ENCODE results near the gene PEPD. TPM values are rescaled to one million over a fixed set of nuclear protein-coding genes. Genes with fewer than 3 reads are reported as not detected.
A peak's percentile ranks its signal among the peaks of the same experiment; 100 is the strongest.
"Not testable (repeated sequence)": the region's sequence is repeated elsewhere in the genome, so short reads cannot be mapped to it uniquely, and the experiment has no call there.

Gene PEPD
- total RNA-seq, 1 donor from 2014 or later = 39.2 TPM

DNA sequence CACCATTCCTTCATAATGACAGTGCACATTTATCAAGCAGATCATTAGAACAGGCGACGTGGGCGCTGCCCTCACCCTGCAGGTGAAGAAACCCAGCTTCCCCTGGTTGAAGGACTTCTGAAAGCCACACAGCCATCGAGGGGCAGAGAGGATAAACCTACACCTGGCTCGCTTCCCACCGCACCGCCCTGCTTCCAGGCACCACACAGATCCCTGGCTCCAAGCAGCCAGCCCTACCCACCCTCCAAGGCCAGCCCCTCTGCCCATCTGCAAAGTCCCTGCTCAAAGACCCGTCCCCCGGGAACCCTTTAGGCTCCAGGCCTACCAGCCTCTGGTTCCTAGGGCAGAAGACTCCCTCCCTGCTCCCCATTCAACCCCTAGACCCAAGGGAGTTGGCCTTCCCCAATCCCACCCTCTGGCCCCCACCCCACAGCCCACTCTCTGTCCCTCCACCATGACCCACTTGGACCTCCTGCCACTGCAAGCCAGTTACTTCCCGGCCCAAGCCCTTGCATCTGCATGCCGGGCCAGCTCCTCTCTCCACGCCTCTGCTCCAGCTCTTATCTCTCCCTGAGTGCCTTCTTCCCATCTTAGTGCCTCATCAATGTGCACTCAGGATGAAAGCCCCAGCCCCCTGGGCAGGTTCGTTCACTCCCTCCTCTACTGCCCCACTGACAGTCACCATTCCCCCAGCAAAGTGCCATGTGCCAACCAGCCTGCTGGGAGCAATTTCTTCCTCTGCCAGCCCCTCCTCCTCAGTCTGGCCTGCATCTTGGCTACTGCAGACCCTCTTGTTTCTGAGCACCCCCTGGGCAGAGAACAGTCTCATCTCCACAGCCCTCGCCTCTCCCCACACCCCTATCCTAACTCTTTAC lies 28.0 kb downstream of the PEPD start:
- H3K27me3 Mint-ChIP-seq = no peaks in the 10 kb centered on the region
- peak overlapping the region; percentile 52 for H3K27ac Mint-ChIP-seq
- DNase-seq (ENCODE audit: low spot score, unreplicated experiment) = no peak
- peaks cover 2% of the 10 kb centered on the region for H3K4me1 Mint-ChIP-seq (ENCODE audit: low read depth)
- H3K36me3 Mint-ChIP-seq (ENCODE audit: insufficient read depth) = peaks cover 3% of the 10 kb centered on the region
- no peaks in the 10 kb centered on the region for H3K9me3 Mint-ChIP-seq (ENCODE audit: low read depth)
- TF ChIP-seq, protein P1, sequence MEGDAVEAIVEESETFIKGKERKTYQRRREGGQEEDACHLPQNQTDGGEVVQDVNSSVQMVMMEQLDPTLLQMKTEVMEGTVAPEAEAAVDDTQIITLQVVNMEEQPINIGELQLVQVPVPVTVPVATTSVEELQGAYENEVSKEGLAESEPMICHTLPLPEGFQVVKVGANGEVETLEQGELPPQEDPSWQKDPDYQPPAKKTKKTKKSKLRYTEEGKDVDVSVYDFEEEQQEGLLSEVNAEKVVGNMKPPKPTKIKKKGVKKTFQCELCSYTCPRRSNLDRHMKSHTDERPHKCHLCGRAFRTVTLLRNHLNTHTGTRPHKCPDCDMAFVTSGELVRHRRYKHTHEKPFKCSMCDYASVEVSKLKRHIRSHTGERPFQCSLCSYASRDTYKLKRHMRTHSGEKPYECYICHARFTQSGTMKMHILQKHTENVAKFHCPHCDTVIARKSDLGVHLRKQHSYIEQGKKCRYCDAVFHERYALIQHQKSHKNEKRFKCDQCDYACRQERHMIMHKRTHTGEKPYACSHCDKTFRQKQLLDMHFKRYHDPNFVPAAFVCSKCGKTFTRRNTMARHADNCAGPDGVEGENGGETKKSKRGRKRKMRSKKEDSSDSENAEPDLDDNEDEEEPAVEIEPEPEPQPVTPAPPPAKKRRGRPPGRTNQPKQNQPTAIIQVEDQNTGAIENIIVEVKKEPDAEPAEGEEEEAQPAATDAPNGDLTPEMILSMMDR (IDR thresholded peaks at IDR 0.05; ENCODE audit: unreplicated experiment) = no peak
- no peak overlapping the region for H3K4me3 Mint-ChIP-seq (ENCODE audit: low read depth)

DNA sequence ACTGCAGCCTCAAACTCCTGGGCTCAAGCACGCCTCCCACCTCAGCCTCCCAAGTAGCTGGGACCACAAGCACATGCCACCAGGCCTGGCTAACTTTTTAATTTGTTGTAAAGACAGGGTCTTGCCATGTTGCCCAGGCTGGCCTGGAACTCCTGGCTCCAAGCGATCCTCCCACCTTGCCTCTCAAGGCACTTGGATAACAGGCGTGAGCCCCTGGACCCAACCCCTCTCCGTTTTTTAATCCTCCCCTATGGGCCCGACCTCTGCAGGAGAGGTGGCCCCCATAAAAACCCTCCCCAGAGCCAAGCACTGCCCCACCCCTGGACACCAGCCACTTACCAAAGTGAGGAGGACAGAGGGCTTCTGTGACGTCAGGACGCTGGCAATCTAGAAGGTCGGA lies 28.6 kb downstream of the PEPD start:
- TF ChIP-seq, protein P1 (IDR thresholded peaks at IDR 0.05; ENCODE audit: unreplicated experiment) = no peak
- no peak for DNase-seq (ENCODE audit: low spot score, unreplicated experiment)
- no peak overlapping the region for H3K4me3 Mint-ChIP-seq (ENCODE audit: low read depth)
- peaks cover 3% of the 10 kb centered on the region for H3K36me3 Mint-ChIP-seq (ENCODE audit: insufficient read depth)
- no peak overlapping the region for H3K27ac Mint-ChIP-seq
- no peaks in the 10 kb centered on the region for H3K27me3 Mint-ChIP-seq
- no peaks in the 10 kb centered on the region for H3K9me3 Mint-ChIP-seq (ENCODE audit: low read depth)
- peaks cover 2% of the 10 kb centered on the region for H3K4me1 Mint-ChIP-seq (ENCODE audit: low read depth)

GRCh38 chr19:33492090-33492489 lies 29.5 kb downstream of the PEPD start:
- no peak overlapping the region for H3K4me3 Mint-ChIP-seq (ENCODE audit: low read depth)
- H3K27ac Mint-ChIP-seq = no peak overlapping the region
- H3K4me1 Mint-ChIP-seq (ENCODE audit: low read depth) = peaks cover 2% of the 10 kb centered on the region
- H3K36me3 Mint-ChIP-seq (ENCODE audit: insufficient read depth) = peaks cover 3% of the 10 kb centered on the region
- TF ChIP-seq, protein P1 (IDR thresholded peaks at IDR 0.05; ENCODE audit: unreplicated experiment) = no peak
- H3K27me3 Mint-ChIP-seq = no peaks in the 10 kb centered on the region
- no peaks in the 10 kb centered on the region for H3K9me3 Mint-ChIP-seq (ENCODE audit: low read depth)
- no peak for DNase-seq (ENCODE audit: low spot score, unreplicated experiment)

- not testable (repeated sequence) for H3K36me3 Mint-ChIP-seq (ENCODE audit: insufficient read depth)
These were observed 31.0 kb downstream of the PEPD start for GRCh38 chr19:33490596-33490995.

GRCh38 chr19:33490041-33490451 lies 31.5 kb downstream of the PEPD start:
- Mint-ChIP-seq H3K9me3 (ENCODE audit: low read depth) (no peaks in the 10 kb centered on the region), H3K4me1 (ENCODE audit: low read depth) (peaks cover 2% of the 10 kb centered on the region), H3K27me3 (no peaks in the 10 kb centered on the region), H3K27ac (peak overlapping the region; percentile 41), H3K4me3 (ENCODE audit: low read depth) (no peak overlapping the region), H3K36me3 (ENCODE audit: insufficient read depth) (peaks cover 3% of the 10 kb centered on the region)
- no peak for DNase-seq (ENCODE audit: low spot score, unreplicated experiment)
- TF ChIP-seq, protein P1 (IDR thresholded peaks at IDR 0.05; ENCODE audit: unreplicated experiment) = no peak

More at GRCh38 chr19:33490596-33490995, 31.0 kb downstream of the PEPD start:
- not testable (repeated sequence) for H3K27ac Mint-ChIP-seq; H3K4me3 Mint-ChIP-seq (ENCODE audit: low read depth); H3K9me3 Mint-ChIP-seq (ENCODE audit: low read depth); H3K4me1 Mint-ChIP-seq (ENCODE audit: low read depth); H3K27me3 Mint-ChIP-seq; DNase-seq (ENCODE audit: low spot score, unreplicated experiment)

DNA sequence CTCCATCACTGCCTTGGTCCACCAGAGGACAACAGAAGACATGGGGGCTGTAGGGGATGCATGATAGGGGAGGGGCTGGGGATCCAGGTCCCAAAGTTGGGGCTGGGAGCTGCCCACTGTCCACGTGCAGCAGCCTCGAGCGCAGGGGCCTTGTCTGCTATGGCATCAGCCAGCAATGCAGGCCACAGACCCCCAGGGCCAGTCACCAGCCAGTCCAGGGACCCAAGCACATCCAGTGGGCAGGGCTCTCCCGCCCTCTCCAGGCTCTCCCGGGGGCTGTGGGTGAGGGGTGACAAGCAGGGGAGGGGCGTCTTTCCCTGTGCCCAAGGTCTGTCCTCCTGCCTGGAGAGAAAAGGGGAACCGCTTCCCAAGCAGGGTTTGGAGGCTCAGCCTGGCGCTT lies 32.8 kb downstream of the PEPD start:
- H3K4me3 Mint-ChIP-seq (ENCODE audit: low read depth) = no peak overlapping the region
- H3K27me3 Mint-ChIP-seq = no peaks in the 10 kb centered on the region
- H3K9me3 Mint-ChIP-seq (ENCODE audit: low read depth) = no peaks in the 10 kb centered on the region
- peaks cover 2% of the 10 kb centered on the region for H3K4me1 Mint-ChIP-seq (ENCODE audit: low read depth)
- H3K27ac Mint-ChIP-seq = no peak overlapping the region
- DNase-seq (ENCODE audit: low spot score, unreplicated experiment) = no peak
- TF ChIP-seq, protein P1 (IDR thresholded peaks at IDR 0.05; ENCODE audit: unreplicated experiment) = no peak
- H3K36me3 Mint-ChIP-seq (ENCODE audit: insufficient read depth) = peaks cover 2% of the 10 kb centered on the region

Data from progenitor cell of endocrine pancreas (in vitro differentiated cells).